Liver (tissue), 9 donors: Measurements from ENCODE around the gene NTN1. TPM values are rescaled to one million over a fixed set of nuclear protein-coding genes. Genes with fewer than 3 reads are reported as not detected.

Experiments
- DNase-seq: peaks from one replicate; pipeline ENCODE4 v3.0.0-alpha.2; 2017; ENCODE audit warnings: low spot score
- H3K27ac ChIP-seq, 2 donors: one replicate each; pipeline ENCODE4 v1.7.0; 2013; ENCODE audit warnings: inconsistent platforms in 2 of 2, low read length in 2 of 2, control low read depth in 1 of 2, low read depth in 1 of 2, mild to moderate bottlenecking in 1 of 2
- H3K27me3 ChIP-seq, 4 donors: one replicate each; pipeline versions ENCODE4 v1.6.1 to v1.7.0; 2013; ENCODE audit warnings: low read length in 3 of 4, inconsistent platforms in 1 of 4, mild to moderate bottlenecking in 1 of 4, moderate library complexity in 1 of 4; ENCODE audit not compliant: control insufficient read depth in 4 of 4, insufficient read depth in 4 of 4
- H3K36me3 ChIP-seq, 4 donors: one replicate each; pipeline versions ENCODE4 v1.6.1 to v1.7.0; 2013; ENCODE audit warnings: low read length in 3 of 4, mild to moderate bottlenecking in 3 of 4, low read depth in 1 of 4, moderate library complexity in 1 of 4; ENCODE audit not compliant: control insufficient read depth in 4 of 4, insufficient read depth in 3 of 4
- H3K4me1 ChIP-seq, 4 donors: one replicate each; pipeline versions ENCODE4 v1.6.1 to v1.7.0; 2013; ENCODE audit warnings: low read length in 3 of 4, mild to moderate bottlenecking in 3 of 4, moderate library complexity in 1 of 4; ENCODE audit not compliant: control insufficient read depth in 4 of 4, insufficient read depth in 4 of 4
- H3K4me3 ChIP-seq, 3 donors: one replicate each; pipeline versions ENCODE4 v1.6.1 to v1.7.0; 2013; ENCODE audit warnings: low read length in 3 of 3, control low read depth in 1 of 3, low read depth in 1 of 3, mild to moderate bottlenecking in 1 of 3
- H3K9ac ChIP-seq, 2 donors: one replicate each; pipeline ENCODE4 v1.7.0; 2013; ENCODE audit warnings: low read length in 2 of 2, mild to moderate bottlenecking in 2 of 2, moderate library complexity in 2 of 2, control low read depth in 1 of 2, low read depth in 1 of 2
- H3K9me3 ChIP-seq, 4 donors: one replicate each; pipeline versions ENCODE4 v1.6.1 to v1.7.0; 2013; ENCODE audit warnings: low read length in 3 of 4; ENCODE audit not compliant: control insufficient read depth in 4 of 4
- ATF3 ChIP-seq: IDR thresholded peaks from 2 replicates; pipeline ENCODE4 v1.6.1; 2016; ENCODE audit warnings: antibody characterized with exemption
- CTCF ChIP-seq: fragments of 150-350 bp; IDR thresholded peaks from 2 replicates; pipeline ENCODE4 v1.5.1; 2017; ENCODE audit warnings: improper control_type of control experiment, low read depth, low read length; ENCODE audit not compliant: missing input control
- EGR1 ChIP-seq, 2 donors: IDR thresholded peaks; 2 replicates each; pipeline ENCODE4 v1.6.1; 2016 to 2018; ENCODE audit warnings: antibody characterized with exemption in 2 of 2, low read depth in 2 of 2
- FOXA1 ChIP-seq: IDR thresholded peaks from 2 replicates; pipeline ENCODE4 v1.6.1; 2016; ENCODE audit warnings: antibody characterized with exemption
- FOXA2 ChIP-seq: IDR thresholded peaks from 2 replicates; pipeline ENCODE4 v1.6.1; 2016; ENCODE audit warnings: antibody characterized with exemption
- GABPA ChIP-seq, 2 donors: IDR thresholded peaks in 1 of 2; conservative IDR thresholded peaks in 1 of 2; 2 replicates each; pipeline ENCODE4 v1.6.1; 2016; ENCODE audit warnings: antibody characterized with exemption in 2 of 2, mild to moderate bottlenecking in 1 of 2, moderate library complexity in 1 of 2
- HNF4A ChIP-seq, 2 donors: conservative IDR thresholded peaks; 2 replicates each; pipeline ENCODE4 v1.6.1; 2016; ENCODE audit warnings: antibody characterized with exemption in 2 of 2, mild to moderate bottlenecking in 2 of 2
- HNF4G ChIP-seq: IDR thresholded peaks from 2 replicates; pipeline ENCODE4 v1.6.1; 2016; ENCODE audit warnings: antibody characterized with exemption
- JUND ChIP-seq, 2 donors: IDR thresholded peaks; 2 replicates each; pipeline ENCODE4 v1.6.1; 2016; ENCODE audit warnings: antibody characterized with exemption in 2 of 2
- MAX ChIP-seq: IDR thresholded peaks from 2 replicates; pipeline ENCODE4 v1.6.1; 2016; ENCODE audit warnings: antibody characterized with exemption
- NR2F2 ChIP-seq: IDR thresholded peaks from 2 replicates; pipeline ENCODE4 v1.6.1; 2016; ENCODE audit warnings: antibody characterized with exemption
- RAD21 ChIP-seq, 2 donors: IDR thresholded peaks; 2 replicates each; pipeline ENCODE4 v1.6.1; 2016; ENCODE audit warnings: antibody characterized with exemption in 2 of 2, mild to moderate bottlenecking in 2 of 2
- REST ChIP-seq: IDR thresholded peaks from 2 replicates; pipeline ENCODE4 v1.6.1; 2016; ENCODE audit warnings: antibody characterized with exemption, mild to moderate bottlenecking
- RXRA ChIP-seq, 2 donors: IDR thresholded peaks; 2 replicates each; pipeline ENCODE4 v1.6.1; 2017 to 2018; ENCODE audit warnings: antibody characterized with exemption in 2 of 2, mild to moderate bottlenecking in 1 of 2
- SP1 ChIP-seq: IDR thresholded peaks from 2 replicates; pipeline ENCODE4 v1.6.1; 2018; ENCODE audit warnings: antibody characterized with exemption, mild to moderate bottlenecking
- TAF1 ChIP-seq: conservative IDR thresholded peaks from 2 replicates; pipeline ENCODE4 v1.6.1; 2016; ENCODE audit warnings: antibody characterized with exemption, mild to moderate bottlenecking
- YY1 ChIP-seq: IDR thresholded peaks from 2 replicates; pipeline ENCODE4 v1.6.1; 2016; ENCODE audit warnings: antibody characterized with exemption, mild to moderate bottlenecking
- WGBS: extraction: QIAGEN DNeasy Blood & Tissue Kit; methylation state at CpG from one replicate; pipeline ENCODE4 v1.1.7; 2013; 5-methylcytosine and 5-hydroxymethylcytosine counted together
- polyA plus RNA-seq, 2 donors: library from polyadenylated mRNA; stranded (reverse) in 1 of 2; unstranded in 1 of 2; fragments of 200-250 nt in 1 of 2; fragments of >200 nt in 1 of 2; fragmentation: Nextera tagmentation in 1 of 2; extraction: Ambion mirVana in 1 of 2; gene quantifications; one replicate each; pipeline versions ENCODE4 v1.2.1 to v1.2.3, GENCODE V29; 2013 to 2015
- total RNA-seq, 2 donors: library from RNA; depleted of rRNA; stranded (reverse); fragments of >200 nt; gene quantifications; one replicate each; pipeline ENCODE4 v1.2.3, GENCODE V29; 2014
- TF ChIP-seq, protein P1 (sequence below): IDR thresholded peaks from 2 replicates; pipeline ENCODE4 v1.6.1; 2016; ENCODE audit warnings: antibody characterized with exemption
- donor health status: healthy.
- donor health status: healthy.
- donor health status: healthy.
- donor health status: healthy.
- donor health status: healthy.

NTN1 gene
- total and polyA plus RNA-seq, 4 donors: 0.14 to 8.7 (median 4.3) TPM

DNA sequence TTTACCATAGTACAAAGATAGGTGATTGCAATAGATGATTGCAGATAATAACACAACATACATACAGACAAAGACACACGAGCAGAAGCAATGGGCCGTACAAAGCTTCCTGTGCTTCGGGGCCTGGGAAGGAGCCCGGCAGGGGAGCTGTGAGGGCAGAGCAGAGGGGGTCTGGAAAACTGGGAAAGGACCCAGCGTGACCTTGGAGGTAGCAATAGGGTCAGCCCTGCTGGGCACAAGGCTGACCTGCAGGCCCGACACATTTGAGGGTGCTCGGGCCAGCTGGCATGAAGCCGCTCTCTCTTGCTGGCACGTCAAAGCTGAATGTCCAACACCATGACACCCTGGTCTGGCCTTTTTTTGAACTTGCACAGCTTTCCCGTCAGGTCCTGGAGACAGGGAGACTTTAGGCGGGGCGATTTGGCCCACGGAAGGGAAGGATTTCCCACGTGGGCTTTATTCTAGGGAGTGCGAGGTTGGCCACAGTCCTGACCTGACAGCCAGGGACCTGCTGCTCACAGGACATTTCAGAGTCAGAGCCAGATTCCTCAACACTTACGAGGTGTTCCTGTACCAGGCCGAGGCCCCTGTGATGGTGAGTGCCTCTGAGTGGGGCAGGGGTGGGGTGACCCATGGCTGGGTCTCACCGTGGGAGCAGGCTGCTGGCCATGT, 83.2 kb downstream of the NTN1 start:
- WGBS: 45% methylated on average over 18 of the region's 18 CpGs
- Histone ChIP-seq H3K27ac (peak overlapping the region; percentile 52 to 72), H3K27me3 (no peaks in the 10 kb centered on the region), H3K9ac (no peak overlapping the region), H3K4me1 (peaks cover 6 to 18% (median 12%) of the 10 kb centered on the region in 4 donors), H3K9me3 (no peaks in the 10 kb centered on the region), H3K4me3 (peak overlapping the region in 2 of 3 donors; percentile 10 to 37), H3K36me3 (no peaks in the 10 kb centered on the region)
- no peak for DNase-seq
- peak in 1 of 2 donors; percentile 75 for TF ChIP-seq JUND (IDR thresholded peaks at IDR 0.05)
- TF ChIP-seq GABPA (IDR thresholded peaks at IDR 0.05 in 1 of 2, conservative IDR thresholded peaks at IDR 0.05 in 1 of 2): no peak
- TF ChIP-seq FOXA2: peak; percentile 51
- TF ChIP-seq ATF3: no peak
- TF ChIP-seq MAX: peak; percentile 93
- TF ChIP-seq YY1: peak; percentile 80
- peak; percentile 40 for TF ChIP-seq NR2F2
- peak in 1 of 2 donors; percentile 77 for TF ChIP-seq EGR1 (IDR thresholded peaks at IDR 0.05; ENCODE audit: low read depth in 2 of 2)
- peak; percentile 75 to 85 for TF ChIP-seq HNF4A (conservative IDR thresholded peaks at IDR 0.05)
- peak; percentile 66 for TF ChIP-seq FOXA1
- TF ChIP-seq, protein P1, sequence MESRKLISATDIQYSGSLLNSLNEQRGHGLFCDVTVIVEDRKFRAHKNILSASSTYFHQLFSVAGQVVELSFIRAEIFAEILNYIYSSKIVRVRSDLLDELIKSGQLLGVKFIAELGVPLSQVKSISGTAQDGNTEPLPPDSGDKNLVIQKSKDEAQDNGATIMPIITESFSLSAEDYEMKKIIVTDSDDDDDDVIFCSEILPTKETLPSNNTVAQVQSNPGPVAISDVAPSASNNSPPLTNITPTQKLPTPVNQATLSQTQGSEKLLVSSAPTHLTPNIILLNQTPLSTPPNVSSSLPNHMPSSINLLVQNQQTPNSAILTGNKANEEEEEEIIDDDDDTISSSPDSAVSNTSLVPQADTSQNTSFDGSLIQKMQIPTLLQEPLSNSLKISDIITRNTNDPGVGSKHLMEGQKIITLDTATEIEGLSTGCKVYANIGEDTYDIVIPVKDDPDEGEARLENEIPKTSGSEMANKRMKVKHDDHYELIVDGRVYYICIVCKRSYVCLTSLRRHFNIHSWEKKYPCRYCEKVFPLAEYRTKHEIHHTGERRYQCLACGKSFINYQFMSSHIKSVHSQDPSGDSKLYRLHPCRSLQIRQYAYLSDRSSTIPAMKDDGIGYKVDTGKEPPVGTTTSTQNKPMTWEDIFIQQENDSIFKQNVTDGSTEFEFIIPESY: peak; percentile 80
- peak; percentile 50 to 70 for TF ChIP-seq RAD21 (IDR thresholded peaks at IDR 0.05)
- peak; percentile 65 for TF ChIP-seq REST
- TF ChIP-seq SP1: peak; percentile 85
- no peak for TF ChIP-seq HNF4G
- TF ChIP-seq CTCF: peak; percentile 48
- peak; percentile 95 to 97 for TF ChIP-seq RXRA (IDR thresholded peaks at IDR 0.05)
- no peak for TF ChIP-seq TAF1
